ENCODE data around the gene EXD2. TPM values are rescaled to one million over a fixed set of nuclear protein-coding genes. Genes with fewer than 3 reads are reported as not detected.

Gene EXD2
- polyA plus RNA-seq, 2 of the 4 experiments (the other 2 are of a cell fraction) = 13.9 to 22.1 TPM

- 0% methylated on average over 1 of the region's 26 CpGs for WGBS (ENCODE audit: missing lambda C conversion rate)
- no peak for TF ChIP-seq KDM5A (IDR thresholded peaks at IDR 0.05)
- no peak for TF ChIP-seq CEBPB (IDR thresholded peaks at IDR 0.05)
- TF ChIP-seq MAZ (IDR thresholded peaks at IDR 0.05; ENCODE audit: borderline replicate concordance, low read depth, low read length) = 0 out of 2 replicates have a peak, but pooled peaks have one; percentile 51
- TF ChIP-seq EP300 (IDR thresholded peaks at IDR 0.05) = no peak
- no peak for TF ChIP-seq PBX3 (IDR thresholded peaks at IDR 0.05)
- peak within 1 kb of the TSS; percentile 91 for H3K4me3 ChIP-seq
- CTCF ChIA-PET = interaction anchor here (2.3 to 4.0 kb wide), 3 partner anchors 12 to 23 kb away, joined by 13 to 32 read pairs (median 25); no protein-coding TSS in a partner anchor
- DNase-seq (ENCODE audit: low read depth in 1 of 2, low spot score in 1 of 2) = peak in 1 of 2 experiments; percentile 93
- no peak for ATAC-seq
- H3K4me1 ChIP-seq = peaks cover 27% of the 10 kb centered on the region
- peak within 1 kb of the TSS; percentile 93 to 96 for H3K27ac ChIP-seq
- H3K9me3 ChIP-seq = no peaks in the 10 kb centered on the region
- FAIRE-seq = no peak
- peak within 1 kb of the TSS; percentile 91 for H3K4me2 ChIP-seq
- POLR2A ChIA-PET = interaction anchor here (0.6 to 2.5 kb wide), 5 partner anchors 20 to 1233 kb away, joined by 3 to 14 read pairs (median 4); partner anchors contain the start of gene EXD2
These were observed 38.5 kb upstream of the EXD2 start, which contains the start of gene DCAF5 for GRCh38 chr14:69152902-69153151. TSS of gene DCAF5 (minus strand) at chr14:69153119. CDS start at chr14:69152978, 141 bp downstream.

GRCh38 chr14:69153152-69153872, 38.0 kb upstream of the EXD2 start:
- Histone ChIP-seq H3K9me3 (no peaks in the 10 kb centered on the region), H3K4me3 (peak overlapping the region; percentile 91), H3K4me1 (peaks cover 27% of the 10 kb centered on the region), H3K4me2 (peak overlapping the region; percentile 91), H3K27ac (peak overlapping the region; percentile 93 to 96)
- FAIRE-seq (no peak), DNase-seq (ENCODE audit: low read depth in 1 of 2, low spot score in 1 of 2) (peak in 1 of 2 experiments; percentile 97), ATAC-seq (peak; percentile 87 to 88)
- TF ChIP-seq RNF2 (IDR thresholded peaks at IDR 0.05; ENCODE audit: borderline replicate concordance, low read depth) = no peak
- TF ChIP-seq BCL3 (IDR thresholded peaks at IDR 0.05) = peak; percentile 72; the same call in 1 of the 3 replicates
- no peak for TF ChIP-seq FOSL2 (IDR thresholded peaks at IDR 0.05)
- TF ChIP-seq FOSL2 (CRISPR knock-in tag; IDR thresholded peaks at IDR 0.05) = peak; percentile 15; the same call in 1 of the 2 replicates
- TF ChIP-seq POLR2A (IDR thresholded peaks at IDR 0.05; ENCODE audit: low read length) = peak; percentile 71
- TF ChIP-seq PBX3 (IDR thresholded peaks at IDR 0.05) = peak; percentile 88; the same call in 1 of the 2 replicates
- peak; percentile 74 for TF ChIP-seq PHF8 (IDR thresholded peaks at IDR 0.05; ENCODE audit: borderline replicate concordance, low read depth)
- peak; percentile 53 to 80; a peak in 4 of 5 replicates for TF ChIP-seq JUN (IDR thresholded peaks at IDR 0.05)
- no peak for TF ChIP-seq EHMT2 (IDR thresholded peaks at IDR 0.05; ENCODE audit: low read depth)
- ChIA-PET POLR2A (interaction anchor here (0.6 to 2.5 kb wide), 5 partner anchors 20 to 1234 kb away, joined by 3 to 14 read pairs (median 4); partner anchors contain the start of gene EXD2), CTCF (interaction anchor here (1.0 to 4.0 kb wide), 5 partner anchors 13 to 24 kb away, joined by 3 to 32 read pairs (median 3); no protein-coding TSS in a partner anchor)
- 1% methylated on average over 15 of the region's 72 CpGs for WGBS (ENCODE audit: missing lambda C conversion rate)

GRCh38 chr14:69153873-69154270, 37.4 kb upstream of the EXD2 start:
- TF ChIP-seq FOSL2 (IDR thresholded peaks at IDR 0.05) (no peak), FOSL2 (CRISPR knock-in tag; IDR thresholded peaks at IDR 0.05) (no peak), JUN (IDR thresholded peaks at IDR 0.05) (no peak), HDAC2 (IDR thresholded peaks at IDR 0.05) (no peak), FOXS1 (CRISPR knock-in tag; IDR thresholded peaks at IDR 0.05) (no peak), ESRRA (IDR thresholded peaks at IDR 0.05; ENCODE audit: borderline replicate concordance, low read length) (no peak), JUNB (IDR thresholded peaks at IDR 0.05) (no peak), MAFK (IDR thresholded peaks at IDR 0.05; ENCODE audit: partially characterized antibody) (no peak), TP53 (CRISPR knock-in tag; IDR thresholded peaks at IDR 0.05) (no peak), HOXB5 (CRISPR knock-in tag; IDR thresholded peaks at IDR 0.05) (no peak), CEBPB (IDR thresholded peaks at IDR 0.05) (no peak), SMC3 (IDR thresholded peaks at IDR 0.05) (no peak), CTCF (IDR thresholded peaks at IDR 0.05) (no peak), POLR2A (IDR thresholded peaks at IDR 0.05; ENCODE audit: low read length) (no peak)
- H3K9me3 ChIP-seq = no peaks in the 10 kb centered on the region
- H3K4me3 ChIP-seq = peak overlapping the region; percentile 91
- FAIRE-seq (no peak), ATAC-seq (no peak), DNase-seq (ENCODE audit: low read depth in 1 of 2, low spot score in 1 of 2) (peak in 1 of 2 experiments; percentile 9)
- peak overlapping the region; percentile 91 for H3K4me2 ChIP-seq
- 42% methylated on average over 13 of the region's 13 CpGs for WGBS (ENCODE audit: missing lambda C conversion rate)
- CTCF ChIA-PET = interaction anchor here (0.6 to 1.1 kb wide), 5 partner anchors 13 to 177 kb away, joined by 3 read pairs; no protein-coding TSS in a partner anchor
- POLR2A ChIA-PET = interaction anchor here (2.5 kb wide), 1 partner anchor 38 kb away, joined by 14 read pairs; the partner anchor contains the start of gene EXD2
- H3K27ac ChIP-seq = peak overlapping the region; percentile 93 to 96
- H3K4me1 ChIP-seq = peaks cover 27% of the 10 kb centered on the region
